K562 (cell line): ENCODE results near the gene SULT2B1. TPM values are rescaled to one million over a fixed set of nuclear protein-coding genes. Genes with fewer than 3 reads are reported as not detected.

Experiments used
- CHD4 ChIP-seq: fragments of 200-600 bp; sonication (generic); IDR thresholded peaks from 3 replicates; pipeline ENCODE4 v1.6.1; 2012; ENCODE audit warnings: low read depth, mild to moderate bottlenecking, mixed read lengths, low read length, inconsistent platforms; ENCODE audit not compliant: insufficient read depth, insufficient replicate concordance, poor library complexity, severe bottlenecking
- HES1 ChIP-seq: fragments of 450-650 bp; IDR thresholded peaks from 2 replicates; pipeline ENCODE4 v1.6.1; 2016; ENCODE audit warnings: low read depth, mild to moderate bottlenecking, moderate library complexity
- NCOR1 ChIP-seq: fragments of 450-650 bp; IDR thresholded peaks from 2 replicates; pipeline ENCODE4 v1.6.1; 2016; ENCODE audit warnings: mild to moderate bottlenecking, moderate library complexity
- NEUROD1 ChIP-seq: fragments of 150-350 bp; IDR thresholded peaks from 2 replicates; pipeline ENCODE4 v1.6.1; 2014; ENCODE audit warnings: borderline replicate concordance, low read length, low read depth; ENCODE audit not compliant: partially characterized antibody
- NFIX ChIP-seq: fragments of 250-450 bp; sonication (Bioruptor Pico); IDR thresholded peaks from 2 replicates; pipeline ENCODE4 v1.4.0; 2020; ENCODE audit warnings: low read depth, mild to moderate bottlenecking, moderate library complexity
- PRDM10 ChIP-seq: fragments of 450-650 bp; IDR thresholded peaks from 2 replicates; pipeline ENCODE4 v1.6.1; 2018; ENCODE audit not compliant: partially characterized antibody
- ZEB2 ChIP-seq: fragments of 450-650 bp; IDR thresholded peaks from 2 replicates; pipeline ENCODE4 v1.6.1; 2016
- ZNF280B ChIP-seq: fragments of 250-450 bp; sonication (Bioruptor Pico); IDR thresholded peaks from 2 replicates; pipeline ENCODE4 v1.5.1; 2021; ENCODE audit warnings: mild to moderate bottlenecking
- polyA plus RNA-seq, 8 experiments: library from polyadenylated mRNA; depleted of rRNA in 4 of 8; stranded (reverse) in 5 of 8; unstranded in 3 of 8; fragments of >200 nt; fragmentation: Nextera tagmentation in 2 of 8; fragmentation: Illumina TruSeq in 1 of 8; extraction: Ambion mirVana in 2 of 8; extraction: Trizol in 1 of 8; gene quantifications; 2 replicates each; pipeline versions ENCODE4 v1.2.1 to v1.2.3, GENCODE V29; 2011 to 2014; ENCODE audit warnings: inconsistent platforms in 1 of 8, missing spikeins in 1 of 8
- total RNA-seq, 7 experiments: library from RNA; depleted of rRNA in 6 of 7; stranded (reverse); fragments of >200 nt in 6 of 7; fragmentation: Illumina TruSeq in 2 of 7; extraction: Trizol in 2 of 7; gene quantifications; 2 replicates each; pipeline versions ENCODE4 v1.2.1 to v1.2.3, GENCODE V29; 2011 to 2021; ENCODE audit warnings: low replicate concordance in 1 of 7
- TF ChIP-seq, protein P1 (sequence below), 2 experiments: fragments of 450-650 bp; formaldehyde crosslinking in 1 of 2; IDR thresholded peaks; 2 replicates each; pipeline versions ENCODE4 v1.4.0 to v1.6.1; 2014 to 2020; ENCODE audit warnings: mild to moderate bottlenecking in 2 of 2, borderline replicate concordance in 1 of 2, low read depth in 1 of 2
- TF ChIP-seq, protein P2 (sequence below), 2 experiments: fragments of 250-450 bp in 1 of 2; fragments of 450-650 bp in 1 of 2; sonication (Bioruptor Pico) in 1 of 2; IDR thresholded peaks; 2 replicates each; pipeline versions ENCODE4 v1.6.1 to v1.8.0; 2016 to 2021; ENCODE audit warnings: mild to moderate bottlenecking in 2 of 2, moderate library complexity in 2 of 2, missing compliant biosample characterization in 1 of 2, missing genetic modification characterization in 1 of 2

Gene SULT2B1
- total and polyA plus RNA-seq, 9 of the 15 experiments (the other 6 are each of a cell fraction or from before 2014, with no cell fraction given) = 0.09 to 0.62 (median 0.22) TPM; not detected in 2

DNA sequence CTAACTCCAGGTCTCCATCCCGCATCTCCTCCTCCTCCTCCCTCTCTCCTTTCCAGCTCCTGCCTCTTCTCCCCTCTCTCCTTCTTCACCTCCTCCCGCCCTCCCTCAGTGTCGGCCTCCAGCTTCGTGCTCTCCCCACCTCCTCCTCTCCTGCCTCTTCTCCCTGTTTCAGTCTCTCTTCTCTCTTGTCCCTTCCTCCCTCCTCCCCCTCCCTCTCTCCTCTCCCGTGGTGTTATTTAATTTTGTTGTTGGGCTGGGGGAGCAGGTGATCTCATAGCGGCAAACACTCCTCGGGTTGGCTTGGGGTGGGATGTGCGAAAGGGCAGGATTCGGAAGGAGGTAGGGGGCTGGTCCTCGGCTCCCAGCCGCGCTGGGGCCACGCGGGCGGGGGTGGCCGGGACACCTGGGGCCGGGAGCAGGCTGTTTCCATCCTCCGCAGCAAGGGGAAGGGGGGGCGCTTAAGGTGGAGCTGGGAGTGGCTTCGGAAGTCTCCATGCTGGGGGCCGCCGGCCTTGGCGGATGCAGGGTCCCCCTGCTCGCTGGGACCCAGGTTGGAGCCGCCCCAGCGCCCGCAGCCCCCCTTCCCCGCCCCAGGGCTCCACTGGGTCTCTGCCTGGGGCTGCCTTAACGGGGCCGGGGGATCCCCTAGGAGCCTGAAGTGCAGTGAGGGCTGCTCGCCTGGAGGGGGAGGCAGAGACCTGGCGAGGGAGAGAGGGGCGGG, 94.2 kb downstream of the SULT2B1 start, which contains the start of gene CA11 (continued):
- TF ChIP-seq ZEB2 (peak; percentile 87; the same call in 1 of the 2 replicates), HES1 (0 out of 2 replicates have a peak, but pooled peaks have one; percentile 12), PRDM10 (peak; percentile 82), ZNF280B (no peak), CHD4 (peak; percentile 28), NCOR1 (peak; percentile 67), NEUROD1 (peak; percentile 44), NFIX (CRISPR knock-in tag) (no peak)
- TF ChIP-seq, protein P1, sequence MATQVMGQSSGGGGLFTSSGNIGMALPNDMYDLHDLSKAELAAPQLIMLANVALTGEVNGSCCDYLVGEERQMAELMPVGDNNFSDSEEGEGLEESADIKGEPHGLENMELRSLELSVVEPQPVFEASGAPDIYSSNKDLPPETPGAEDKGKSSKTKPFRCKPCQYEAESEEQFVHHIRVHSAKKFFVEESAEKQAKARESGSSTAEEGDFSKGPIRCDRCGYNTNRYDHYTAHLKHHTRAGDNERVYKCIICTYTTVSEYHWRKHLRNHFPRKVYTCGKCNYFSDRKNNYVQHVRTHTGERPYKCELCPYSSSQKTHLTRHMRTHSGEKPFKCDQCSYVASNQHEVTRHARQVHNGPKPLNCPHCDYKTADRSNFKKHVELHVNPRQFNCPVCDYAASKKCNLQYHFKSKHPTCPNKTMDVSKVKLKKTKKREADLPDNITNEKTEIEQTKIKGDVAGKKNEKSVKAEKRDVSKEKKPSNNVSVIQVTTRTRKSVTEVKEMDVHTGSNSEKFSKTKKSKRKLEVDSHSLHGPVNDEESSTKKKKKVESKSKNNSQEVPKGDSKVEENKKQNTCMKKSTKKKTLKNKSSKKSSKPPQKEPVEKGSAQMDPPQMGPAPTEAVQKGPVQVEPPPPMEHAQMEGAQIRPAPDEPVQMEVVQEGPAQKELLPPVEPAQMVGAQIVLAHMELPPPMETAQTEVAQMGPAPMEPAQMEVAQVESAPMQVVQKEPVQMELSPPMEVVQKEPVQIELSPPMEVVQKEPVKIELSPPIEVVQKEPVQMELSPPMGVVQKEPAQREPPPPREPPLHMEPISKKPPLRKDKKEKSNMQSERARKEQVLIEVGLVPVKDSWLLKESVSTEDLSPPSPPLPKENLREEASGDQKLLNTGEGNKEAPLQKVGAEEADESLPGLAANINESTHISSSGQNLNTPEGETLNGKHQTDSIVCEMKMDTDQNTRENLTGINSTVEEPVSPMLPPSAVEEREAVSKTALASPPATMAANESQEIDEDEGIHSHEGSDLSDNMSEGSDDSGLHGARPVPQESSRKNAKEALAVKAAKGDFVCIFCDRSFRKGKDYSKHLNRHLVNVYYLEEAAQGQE (IDR thresholded peaks at IDR 0.05; ENCODE audit: borderline replicate concordance) = peak; percentile 80; the same call in 1 of the 2 replicates
- TF ChIP-seq, protein P1 (CRISPR knock-in tag; IDR thresholded peaks at IDR 0.05; ENCODE audit: low read depth) = no peak
- TF ChIP-seq, protein P2, sequence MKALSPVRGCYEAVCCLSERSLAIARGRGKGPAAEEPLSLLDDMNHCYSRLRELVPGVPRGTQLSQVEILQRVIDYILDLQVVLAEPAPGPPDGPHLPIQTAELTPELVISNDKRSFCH (CRISPR knock-in tag; IDR thresholded peaks at IDR 0.05) = no peak
- TF ChIP-seq, protein P2 (tag; IDR thresholded peaks at IDR 0.05) = no peak
